ENCODE results near the gene WNT5B.

Gene WNT5B

DNA sequence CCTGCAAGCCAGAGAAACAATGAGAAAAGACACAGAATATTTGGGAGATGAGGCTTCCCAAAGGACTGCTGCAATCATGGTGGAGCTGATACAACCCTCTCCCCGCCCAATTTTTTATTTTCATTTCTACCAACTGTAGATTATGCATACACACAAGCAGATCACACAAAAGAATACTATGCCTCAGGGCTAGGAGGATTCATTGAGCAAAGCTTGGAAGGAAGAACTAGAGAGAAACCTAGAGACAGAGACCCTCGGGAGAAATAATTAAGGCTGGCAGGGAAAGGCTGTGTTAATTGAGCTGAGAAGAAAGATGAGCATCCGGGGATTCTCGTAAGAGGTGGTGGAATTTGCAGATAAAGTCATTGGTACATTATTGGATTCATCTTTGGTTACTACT is 9.9 kb upstream of the WNT5B start:
- FAIRE-seq (no peak), DNase-seq (ENCODE audit: insufficient read length, low spot score) (no peak)
- TF ChIP-seq PAX5 (IDR thresholded peaks at IDR 0.05; ENCODE audit: insufficient read depth, low read length, severe bottlenecking) (no peak), POLR2AphosphoS5 (IDR thresholded peaks at IDR 0.05; ENCODE audit: low read depth, low read length) (no peak), SPI1 (IDR thresholded peaks at IDR 0.05; ENCODE audit: low read depth, low read length) (no peak), POLR2A (IDR thresholded peaks at IDR 0.05; ENCODE audit: low read depth, low read length) (no peak), POU2F2 (IDR thresholded peaks at IDR 0.05; ENCODE audit: low read depth, low read length) (no peak), TAF1 (IDR thresholded peaks at IDR 0.05; ENCODE audit: low read depth, low read length) (no peak)

DNA sequence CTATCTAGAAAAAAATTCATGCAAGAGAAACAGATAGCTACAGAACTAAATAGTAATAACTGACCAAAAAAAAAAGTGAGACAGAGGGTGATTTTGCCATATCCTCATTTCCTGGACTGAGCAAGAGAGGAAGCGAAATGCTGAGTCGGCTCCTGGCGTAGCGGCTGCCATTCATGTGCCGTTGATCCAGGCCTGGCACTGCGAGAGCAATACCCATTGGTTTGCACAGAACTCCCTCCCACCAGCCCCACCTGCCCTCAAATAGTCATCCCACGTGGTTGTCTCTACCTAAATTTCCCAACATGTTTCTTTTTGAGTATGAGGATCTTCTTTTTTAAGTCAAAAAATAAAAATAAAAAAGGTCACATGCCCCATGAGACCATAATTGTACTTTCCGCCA is 9.4 kb upstream of the WNT5B start:
- peak; percentile 60 for TF ChIP-seq SPI1 (IDR thresholded peaks at IDR 0.05; ENCODE audit: low read depth, low read length)
- TF ChIP-seq POU2F2 (IDR thresholded peaks at IDR 0.05; ENCODE audit: low read depth, low read length), result no peak
- FAIRE-seq, result peak; percentile 65
- no peak for DNase-seq (ENCODE audit: insufficient read length, low spot score)

DNA sequence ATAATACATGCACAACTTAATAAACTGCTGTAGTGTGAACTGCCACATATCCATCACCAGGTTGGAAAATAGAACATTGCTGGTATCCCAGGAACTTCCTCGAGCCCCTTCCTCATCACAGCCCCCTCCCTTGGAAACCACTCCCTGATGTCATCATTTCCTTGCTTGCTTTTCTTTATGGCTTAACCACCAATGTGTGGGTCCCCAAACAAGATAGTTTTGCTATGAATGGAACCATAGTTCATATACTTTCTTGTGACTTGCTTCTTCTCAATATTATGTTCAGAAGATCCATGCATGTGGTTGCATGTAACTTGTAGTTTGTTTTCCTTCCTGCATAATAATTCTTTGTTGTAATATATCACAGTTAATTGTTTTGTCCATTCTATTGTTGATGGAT is 8.9 kb upstream of the WNT5B start:
- DNase-seq (ENCODE audit: insufficient read length, low spot score), result no peak
- TF ChIP-seq POLR2A (IDR thresholded peaks at IDR 0.05; ENCODE audit: low read depth, low read length) (no peak), SPI1 (IDR thresholded peaks at IDR 0.05; ENCODE audit: low read depth, low read length) (no peak), POLR2AphosphoS5 (IDR thresholded peaks at IDR 0.05; ENCODE audit: low read depth, low read length) (no peak), PAX5 (IDR thresholded peaks at IDR 0.05; ENCODE audit: insufficient read depth, low read length, severe bottlenecking) (no peak), TAF1 (IDR thresholded peaks at IDR 0.05; ENCODE audit: low read depth, low read length) (no peak), POU2F2 (IDR thresholded peaks at IDR 0.05; ENCODE audit: low read depth, low read length) (no peak)
- no peak for FAIRE-seq

DNA sequence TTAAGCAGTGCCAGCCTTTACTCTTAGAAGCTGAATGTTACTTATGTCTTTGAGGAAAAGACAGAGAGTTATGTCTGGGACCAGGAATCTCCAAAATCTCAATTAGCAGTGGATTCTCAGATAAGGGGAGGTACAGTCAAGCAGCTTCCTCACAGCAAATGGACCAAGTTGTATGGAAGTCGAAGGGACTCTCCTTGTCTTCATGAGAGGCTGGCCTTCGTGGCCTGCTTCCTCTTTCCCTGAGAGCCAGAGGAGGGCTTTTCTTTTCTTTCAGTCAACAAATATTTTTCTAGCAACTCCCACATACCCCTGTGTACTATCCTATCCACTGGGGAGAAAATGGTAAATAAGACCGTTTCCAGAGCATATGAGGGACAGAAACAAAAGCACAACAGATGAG is 6.6 kb upstream of the WNT5B start:
- FAIRE-seq (no peak), DNase-seq (ENCODE audit: insufficient read length, low spot score) (no peak)
- TF ChIP-seq SPI1 (IDR thresholded peaks at IDR 0.05; ENCODE audit: low read depth, low read length) (no peak), POLR2A (IDR thresholded peaks at IDR 0.05; ENCODE audit: low read depth, low read length) (no peak), POU2F2 (IDR thresholded peaks at IDR 0.05; ENCODE audit: low read depth, low read length) (no peak), POLR2AphosphoS5 (IDR thresholded peaks at IDR 0.05; ENCODE audit: low read depth, low read length) (no peak), PAX5 (IDR thresholded peaks at IDR 0.05; ENCODE audit: insufficient read depth, low read length, severe bottlenecking) (no peak), TAF1 (IDR thresholded peaks at IDR 0.05; ENCODE audit: low read depth, low read length) (no peak)

DNA sequence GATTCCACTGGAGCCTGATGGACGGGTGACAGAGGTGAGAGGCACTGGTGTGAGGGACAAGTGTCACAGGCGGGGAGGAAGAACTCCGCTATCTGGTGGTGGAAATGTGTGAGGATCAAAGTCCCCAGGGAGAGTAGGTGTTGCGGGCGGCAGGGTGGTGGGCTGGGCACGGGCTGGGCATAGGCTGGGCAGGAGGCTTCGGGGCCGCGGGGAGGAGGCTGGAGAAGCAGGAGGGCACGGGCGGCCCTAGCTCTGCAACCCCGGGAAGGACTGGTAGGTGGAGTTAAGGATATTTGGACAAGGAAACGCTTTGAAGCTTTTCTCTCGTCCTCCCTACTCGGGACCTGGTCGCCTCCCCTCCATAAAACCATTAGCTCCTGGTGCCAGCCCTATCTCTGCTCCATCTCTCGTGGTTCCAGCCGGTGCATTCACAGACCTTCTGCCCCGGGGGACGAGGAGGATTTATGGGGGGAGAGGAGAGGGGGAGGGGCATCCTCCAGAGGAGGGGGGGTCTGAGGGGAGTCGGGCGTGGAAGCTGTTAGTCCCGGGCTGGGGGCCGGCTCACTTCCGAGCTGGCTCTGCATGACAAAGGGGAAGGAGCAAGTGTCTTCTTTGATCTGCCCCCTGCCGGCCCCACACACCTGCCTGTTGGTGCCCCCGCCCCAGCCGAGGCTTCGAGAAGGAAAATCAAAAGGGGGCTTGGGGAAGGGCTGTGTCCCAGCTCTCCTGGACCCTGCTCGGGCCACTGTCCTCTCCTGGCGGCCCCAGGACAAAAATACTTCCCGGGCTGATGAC is 504 bp downstream of the WNT5B start:
- DNase-seq (ENCODE audit: insufficient read length, low spot score) (peak; percentile 42), FAIRE-seq (peak; percentile 62)
- TF ChIP-seq POU2F2 (IDR thresholded peaks at IDR 0.05; ENCODE audit: low read depth, low read length) (no peak), TAF1 (IDR thresholded peaks at IDR 0.05; ENCODE audit: low read depth, low read length) (no peak), POLR2A (IDR thresholded peaks at IDR 0.05; ENCODE audit: low read depth, low read length) (no peak), PAX5 (IDR thresholded peaks at IDR 0.05; ENCODE audit: insufficient read depth, low read length, severe bottlenecking) (no peak), SPI1 (IDR thresholded peaks at IDR 0.05; ENCODE audit: low read depth, low read length) (no peak), POLR2AphosphoS5 (IDR thresholded peaks at IDR 0.05; ENCODE audit: low read depth, low read length) (no peak)

DNA sequence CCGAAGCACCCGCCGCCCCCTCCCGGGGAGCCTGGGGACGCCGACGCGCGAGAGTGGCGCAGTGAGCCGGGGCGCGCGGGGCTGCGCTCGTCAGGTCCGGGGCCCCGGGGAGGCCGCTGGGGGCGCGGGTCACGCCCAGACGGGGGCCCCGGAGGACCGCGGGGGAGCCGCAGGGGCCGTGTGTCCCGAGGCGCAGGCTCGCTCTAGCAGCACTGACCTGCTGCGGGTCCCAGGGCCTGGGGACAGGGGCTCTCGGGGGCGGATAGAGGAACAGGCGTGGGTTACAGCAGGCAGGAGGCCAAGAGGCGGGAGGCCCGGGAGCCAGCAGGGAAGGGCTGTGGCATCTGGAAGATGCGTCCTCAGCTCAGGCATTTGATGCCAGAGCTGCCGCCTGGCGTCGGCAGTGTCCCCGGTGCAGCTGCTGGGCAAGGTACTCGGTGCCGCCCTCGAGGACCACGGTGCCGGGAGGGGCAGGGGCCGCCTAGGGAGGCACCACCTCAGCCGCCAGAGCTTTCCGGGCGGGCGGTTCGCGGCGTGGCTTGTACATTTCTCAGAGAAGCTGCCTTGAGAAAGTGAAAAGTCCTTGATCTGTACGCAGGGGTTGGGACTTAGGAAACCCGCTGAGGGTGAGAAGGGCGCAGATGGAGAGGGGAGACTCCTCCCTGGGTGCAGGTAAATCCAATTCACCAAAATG is 1.2 kb downstream of the WNT5B start:
- peak; percentile 46 for DNase-seq (ENCODE audit: insufficient read length, low spot score)
- peak; percentile 66 for FAIRE-seq
- no peak for TF ChIP-seq POU2F2 (IDR thresholded peaks at IDR 0.05; ENCODE audit: low read depth, low read length)
- TF ChIP-seq POLR2A (IDR thresholded peaks at IDR 0.05; ENCODE audit: low read depth, low read length), result no peak
- TF ChIP-seq TAF1 (IDR thresholded peaks at IDR 0.05; ENCODE audit: low read depth, low read length), result no peak
- no peak for TF ChIP-seq POLR2AphosphoS5 (IDR thresholded peaks at IDR 0.05; ENCODE audit: low read depth, low read length)
- no peak for TF ChIP-seq PAX5 (IDR thresholded peaks at IDR 0.05; ENCODE audit: insufficient read depth, low read length, severe bottlenecking)
- TF ChIP-seq SPI1 (IDR thresholded peaks at IDR 0.05; ENCODE audit: low read depth, low read length), result no peak

DNA sequence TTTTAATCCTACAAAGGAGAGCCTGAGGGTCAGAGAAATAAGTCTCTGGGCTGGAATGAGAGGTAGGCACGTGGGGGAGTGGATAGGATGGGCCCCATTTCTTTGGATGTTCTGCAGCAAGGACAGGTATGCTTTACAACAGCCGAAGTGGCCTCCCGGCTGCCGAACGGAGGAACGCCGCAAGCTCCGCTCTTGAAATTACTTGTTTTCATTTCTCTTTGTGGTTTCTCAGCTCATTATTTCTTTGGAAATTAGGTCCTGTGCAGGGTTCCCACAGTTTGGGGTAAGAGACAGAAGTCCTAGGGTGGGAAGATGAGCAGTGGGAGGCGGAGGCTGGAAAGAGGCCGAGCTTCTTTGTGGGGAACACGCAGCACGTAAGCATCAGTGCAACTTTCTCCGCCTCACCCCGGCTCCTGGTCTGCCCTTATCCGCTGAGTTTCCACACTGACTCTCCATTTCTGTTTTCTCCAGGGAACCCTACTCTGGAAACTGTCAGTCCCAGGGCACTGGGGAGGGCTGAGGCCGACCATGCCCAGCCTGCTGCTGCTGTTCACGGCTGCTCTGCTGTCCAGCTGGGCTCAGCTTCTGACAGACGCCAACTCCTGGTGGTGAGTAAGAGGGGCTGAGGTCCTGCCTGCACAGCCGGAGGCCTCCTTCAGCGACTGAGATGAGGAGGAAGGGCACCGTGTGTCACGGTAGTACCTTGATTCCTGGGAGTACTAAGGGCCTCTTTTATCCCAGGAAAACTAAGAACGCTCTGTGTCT is 2.0 kb downstream of the WNT5B start:
- DNase-seq (ENCODE audit: insufficient read length, low spot score) (no peak), FAIRE-seq (no peak)

DNA sequence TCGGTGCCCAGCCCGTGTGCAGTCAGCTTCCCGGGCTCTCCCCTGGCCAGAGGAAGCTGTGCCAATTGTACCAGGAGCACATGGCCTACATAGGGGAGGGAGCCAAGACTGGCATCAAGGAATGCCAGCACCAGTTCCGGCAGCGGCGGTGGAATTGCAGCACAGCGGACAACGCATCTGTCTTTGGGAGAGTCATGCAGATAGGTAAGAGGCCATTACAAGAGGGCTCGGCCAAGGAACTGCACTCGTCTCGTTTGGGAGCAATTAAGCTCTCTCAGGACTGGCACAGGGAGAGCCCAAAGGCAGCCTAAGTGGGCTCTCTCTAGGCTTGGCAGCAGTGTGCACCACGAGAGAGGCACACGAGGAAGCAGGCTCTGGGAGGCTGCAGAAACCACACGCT is 3.7 kb downstream of the WNT5B start:
- TF ChIP-seq POLR2AphosphoS5 (IDR thresholded peaks at IDR 0.05; ENCODE audit: low read depth, low read length), result no peak
- no peak for TF ChIP-seq TAF1 (IDR thresholded peaks at IDR 0.05; ENCODE audit: low read depth, low read length)
- no peak for TF ChIP-seq POU2F2 (IDR thresholded peaks at IDR 0.05; ENCODE audit: low read depth, low read length)
- TF ChIP-seq SPI1 (IDR thresholded peaks at IDR 0.05; ENCODE audit: low read depth, low read length), result no peak
- no peak for TF ChIP-seq POLR2A (IDR thresholded peaks at IDR 0.05; ENCODE audit: low read depth, low read length)
- no peak for TF ChIP-seq PAX5 (IDR thresholded peaks at IDR 0.05; ENCODE audit: insufficient read depth, low read length, severe bottlenecking)
- DNase-seq (ENCODE audit: insufficient read length, low spot score) (no peak), FAIRE-seq (no peak)

More for the DNA sequence above, 2.0 kb downstream of the WNT5B start:
- TF ChIP-seq POLR2A (IDR thresholded peaks at IDR 0.05; ENCODE audit: low read depth, low read length), result no peak
- TF ChIP-seq SPI1 (IDR thresholded peaks at IDR 0.05; ENCODE audit: low read depth, low read length), result no peak
- TF ChIP-seq TAF1 (IDR thresholded peaks at IDR 0.05; ENCODE audit: low read depth, low read length), result no peak
- TF ChIP-seq POU2F2 (IDR thresholded peaks at IDR 0.05; ENCODE audit: low read depth, low read length), result no peak
- no peak for TF ChIP-seq PAX5 (IDR thresholded peaks at IDR 0.05; ENCODE audit: insufficient read depth, low read length, severe bottlenecking)
- no peak for TF ChIP-seq POLR2AphosphoS5 (IDR thresholded peaks at IDR 0.05; ENCODE audit: low read depth, low read length)

DNA sequence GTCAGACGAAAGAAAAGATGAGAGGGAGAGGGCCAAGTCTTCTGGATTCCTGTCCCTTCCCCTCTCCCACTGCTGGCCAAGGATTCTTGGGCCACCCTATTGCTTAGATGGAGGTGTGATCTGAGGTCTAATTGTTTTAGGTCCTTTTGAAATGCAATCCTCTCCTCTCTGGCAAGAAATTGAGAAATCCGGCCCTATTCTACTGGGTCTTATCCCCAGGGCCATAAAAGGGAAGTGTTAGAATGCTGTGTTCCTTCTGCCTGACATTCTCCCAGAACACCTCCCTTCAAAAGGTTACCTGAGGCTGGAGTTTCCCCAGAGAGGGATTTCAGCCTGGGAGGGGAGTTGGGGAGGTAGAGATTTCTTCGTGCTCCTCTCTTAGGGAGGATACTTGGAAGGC is 4.4 kb downstream of the WNT5B start:
- FAIRE-seq, result no peak
- TF ChIP-seq SPI1 (IDR thresholded peaks at IDR 0.05; ENCODE audit: low read depth, low read length), result no peak
- no peak for TF ChIP-seq TAF1 (IDR thresholded peaks at IDR 0.05; ENCODE audit: low read depth, low read length)
- TF ChIP-seq POU2F2 (IDR thresholded peaks at IDR 0.05; ENCODE audit: low read depth, low read length), result no peak
- DNase-seq (ENCODE audit: insufficient read length, low spot score), result no peak

Measured in GM12891 (cell line).